ENCODE results near the gene UBE2U.

- TF ChIP-seq CTCF (IDR thresholded peaks at IDR 0.05) (no peak), EP300 (IDR thresholded peaks at IDR 0.05) (no peak)
Observed at GRCh38 chr1:64290420-64290819, 87.0 kb downstream of the UBE2U start.

Data from ovary (tissue), 3 donors.